ENCODE results near the gene INHBE. TPM values are rescaled to one million over a fixed set of nuclear protein-coding genes. Genes with fewer than 3 reads are reported as not detected.

The INHBE gene
- total RNA-seq, 2 experiments from 2014 or later: not detected

- Mint-ChIP-seq H3K27ac (peak overlapping the region; percentile 52), H3K27me3 (peaks cover 26% of the 10 kb centered on the region), H3K9me3 (no peaks in the 10 kb centered on the region), H3K36me3 (ENCODE audit: low read depth) (peaks cover 8% of the 10 kb centered on the region), H3K4me3 (peak overlapping the region; percentile 94), H3K4me1 (ENCODE audit: low read depth) (peaks cover 52% of the 10 kb centered on the region)
- no peak for ATAC-seq (ENCODE audit: poor library complexity)
- no peak for TF ChIP-seq CTCF (IDR thresholded peaks at IDR 0.05)
- ChIA-PET CTCF (interaction anchor here (4.6 kb wide), 1 partner anchor 15 kb away, joined by 35 read pairs; no protein-coding TSS in a partner anchor), POLR2A (interaction anchor here (0.7 to 6.5 kb wide), 5 partner anchors 9 to 231 kb away, joined by 3 to 93 read pairs (median 4); partner anchors contain the start of genes ARHGAP9, DCTN2 and SHMT2)
- H3K4me1 ChIP-seq (ENCODE audit: insufficient read depth, low read length): peaks cover 57% of the 10 kb centered on the region
- no peak overlapping the region for H3K27ac ChIP-seq (ENCODE audit: low read depth in 1 of 2, low read length in 2 of 2)
- DNase-seq: peak in 1 of 14 experiments; percentile 53
- no peaks in the 10 kb centered on the region for H3K9me3 ChIP-seq (ENCODE audit: control insufficient read depth in 1 of 2, insufficient read depth in 1 of 2, low read length in 2 of 2)
- H3K36me3 ChIP-seq (ENCODE audit: insufficient read depth, low read length): no peaks in the 10 kb centered on the region
- peaks cover 9 to 14% of the 10 kb centered on the region in 2 experiments for H3K27me3 ChIP-seq (ENCODE audit: control insufficient read depth in 1 of 2, insufficient read depth in 2 of 2, low read length in 2 of 2)
- intact Hi-C loops (cut with DNase I, micrococcal nuclease): no loop called here
- H3K4me3 ChIP-seq (ENCODE audit: low read length): peak overlapping the region; percentile 52
Observed at GRCh38 chr12:57460841-57461275, 5.8 kb downstream of the INHBE start.

GRCh38 chr12:57461276-57461916, 6.3 kb downstream of the INHBE start:
- Histone ChIP-seq H3K4me1 (ENCODE audit: insufficient read depth, low read length) (peaks cover 52% of the 10 kb centered on the region), H3K4me3 (ENCODE audit: low read length) (peak overlapping the region; percentile 52), H3K27me3 (ENCODE audit: control insufficient read depth in 1 of 2, insufficient read depth in 2 of 2, low read length in 2 of 2) (peaks cover 9 to 14% of the 10 kb centered on the region in 2 experiments), H3K27ac (ENCODE audit: low read depth in 1 of 2, low read length in 2 of 2) (no peak overlapping the region), H3K36me3 (ENCODE audit: insufficient read depth, low read length) (no peaks in the 10 kb centered on the region), H3K9me3 (ENCODE audit: control insufficient read depth in 1 of 2, insufficient read depth in 1 of 2, low read length in 2 of 2) (no peaks in the 10 kb centered on the region)
- Mint-ChIP-seq H3K27ac (no peak overlapping the region), H3K27me3 (peaks cover 26% of the 10 kb centered on the region), H3K4me1 (ENCODE audit: low read depth) (peaks cover 50% of the 10 kb centered on the region), H3K4me3 (peak overlapping the region; percentile 94), H3K9me3 (no peaks in the 10 kb centered on the region), H3K36me3 (ENCODE audit: low read depth) (peaks cover 8% of the 10 kb centered on the region)
- ATAC-seq (ENCODE audit: poor library complexity) (no peak), DNase-seq (peak in 5 of 14 experiments; percentile 24 to 59 (median 49))
- POLR2A ChIA-PET: interaction anchor here (0.7 to 6.5 kb wide), 7 partner anchors 8 to 1494 kb away, joined by 3 to 93 read pairs (median 5); partner anchors contain the start of genes ARHGAP9, DCTN2 and SHMT2
- intact Hi-C loops (cut with DNase I, micrococcal nuclease): no loop called here
- CTCF ChIA-PET: interaction anchor here (0.8 to 4.6 kb wide), 3 partner anchors 10 to 19 kb away, joined by 3 to 35 read pairs (median 10); partner anchors contain the start of gene ARHGAP9
- no peak for TF ChIP-seq CTCF (IDR thresholded peaks at IDR 0.05)

DNA sequence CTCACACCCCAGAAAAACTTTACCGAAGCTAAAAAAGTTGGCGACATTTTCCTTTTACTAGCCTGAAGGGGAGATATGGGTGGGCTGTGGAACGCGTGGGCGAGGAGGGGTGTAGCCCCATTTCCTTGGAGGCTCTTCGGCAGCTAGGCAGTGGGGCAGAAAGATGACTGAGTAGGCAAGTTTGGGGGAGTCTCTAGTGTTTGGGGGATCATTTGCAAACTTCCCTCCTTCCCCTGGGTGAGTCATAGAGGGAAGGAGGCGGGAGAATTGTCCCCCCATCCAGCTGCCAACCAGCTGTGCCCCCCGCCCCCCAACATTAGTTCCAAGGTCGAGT, 6.8 kb downstream of the INHBE start:
- intact Hi-C loops (cut with DNase I, micrococcal nuclease): loop anchor here (1.0 to 2.0 kb wide), 2 partner anchors 15 to 249 kb away; no protein-coding TSS in a partner anchor
- no peak overlapping the region for H3K27ac ChIP-seq (ENCODE audit: low read depth in 1 of 2, low read length in 2 of 2)
- ATAC-seq (ENCODE audit: poor library complexity) (no peak), DNase-seq (peak in 3 of 14 experiments; percentile 21 to 53 (median 52))
- H3K4me3 ChIP-seq (ENCODE audit: low read length): peak overlapping the region; percentile 52
- ChIA-PET CTCF (interaction anchor here (0.6 to 4.6 kb wide), 7 partner anchors 10 to 84 kb away, joined by 3 to 35 read pairs (median 5); partner anchors contain the start of genes ARHGAP9 and DDIT3), POLR2A (interaction anchor here (1.0 to 6.5 kb wide), 5 partner anchors 8 to 1494 kb away, joined by 4 to 93 read pairs (median 7); partner anchors contain the start of genes ARHGAP9 and DCTN2)
- H3K36me3 Mint-ChIP-seq (ENCODE audit: low read depth): peaks cover 8% of the 10 kb centered on the region
- no peak overlapping the region for H3K27ac Mint-ChIP-seq
- peaks cover 26% of the 10 kb centered on the region for H3K27me3 Mint-ChIP-seq
- H3K4me3 Mint-ChIP-seq: peak overlapping the region; percentile 94
- H3K27me3 ChIP-seq (ENCODE audit: control insufficient read depth in 1 of 2, insufficient read depth in 2 of 2, low read length in 2 of 2): peaks cover 9 to 14% of the 10 kb centered on the region in 2 experiments
- H3K4me1 ChIP-seq (ENCODE audit: insufficient read depth, low read length): peaks cover 52% of the 10 kb centered on the region
- no peaks in the 10 kb centered on the region for H3K9me3 Mint-ChIP-seq
- no peaks in the 10 kb centered on the region for H3K36me3 ChIP-seq (ENCODE audit: insufficient read depth, low read length)
- no peaks in the 10 kb centered on the region for H3K9me3 ChIP-seq (ENCODE audit: control insufficient read depth in 1 of 2, insufficient read depth in 1 of 2, low read length in 2 of 2)
- peaks cover 51% of the 10 kb centered on the region for H3K4me1 Mint-ChIP-seq (ENCODE audit: low read depth)
- TF ChIP-seq CTCF (IDR thresholded peaks at IDR 0.05): no peak

All from CD4-positive, alpha-beta T cell (primary cell).